KMS-11 (cell line): ENCODE data around the gene ITGAL.
"Not testable (repeated sequence)": the region's sequence is repeated elsewhere in the genome, so short reads cannot be mapped to it uniquely, and the experiment has no call there.

Experiments
- H2AFZ ChIP-seq: fragments of 200-600 bp; sonication (generic); 2 replicates; pipeline ENCODE4 v1.6.1; 2016; ENCODE audit warnings: antibody characterized with exemption, mixed run types, low read depth
- H3K27ac ChIP-seq: fragments of 200-600 bp; sonication (generic); 2 replicates; pipeline ENCODE4 v1.6.1; 2016; ENCODE audit warnings: mild to moderate bottlenecking, mixed run types
- H3K27me3 ChIP-seq: fragments of 200-600 bp; sonication (generic); 2 replicates; pipeline ENCODE4 v1.6.1; 2017; ENCODE audit warnings: mild to moderate bottlenecking, low read depth, mixed run types, moderate library complexity; ENCODE audit not compliant: insufficient read depth
- H3K36me3 ChIP-seq: fragments of 200-600 bp; sonication (generic); 2 replicates; pipeline ENCODE4 v1.6.1; 2017; ENCODE audit warnings: mild to moderate bottlenecking, mixed run types; ENCODE audit not compliant: insufficient read depth
- H3K4me1 ChIP-seq: fragments of 200-600 bp; sonication (generic); 2 replicates; pipeline ENCODE4 v1.6.1; 2016; ENCODE audit warnings: mild to moderate bottlenecking, low read depth, mixed run types; ENCODE audit not compliant: poor library complexity, severe bottlenecking
- H3K4me2 ChIP-seq: fragments of 200-600 bp; sonication (generic); 2 replicates; pipeline ENCODE4 v1.7.0; 2016; ENCODE audit warnings: mild to moderate bottlenecking, mixed run types
- H3K4me3 ChIP-seq: fragments of 200-600 bp; sonication (generic); IDR thresholded peaks from 2 replicates; pipeline ENCODE4 v1.6.1; 2017; ENCODE audit warnings: low read depth, low read length, mixed read lengths; ENCODE audit not compliant: insufficient read depth
- H3K79me2 ChIP-seq: fragments of 200-600 bp; sonication (generic); 2 replicates; pipeline ENCODE4 v1.6.1; 2016; ENCODE audit warnings: low read depth, mixed run types; ENCODE audit not compliant: insufficient read depth
- H3K9ac ChIP-seq: fragments of 200-600 bp; sonication (generic); 2 replicates; pipeline ENCODE4 v1.6.1; 2016; ENCODE audit warnings: mild to moderate bottlenecking, mixed run types
- H4K20me1 ChIP-seq: fragments of 200-600 bp; sonication (generic); 2 replicates; pipeline ENCODE4 v1.6.1; 2016; ENCODE audit warnings: mild to moderate bottlenecking, mixed run types; ENCODE audit not compliant: insufficient read depth
- CTCF ChIP-seq: fragments of 200-600 bp; sonication (generic); conservative IDR thresholded peaks from 2 replicates; pipeline ENCODE4 v1.6.1; 2017; ENCODE audit warnings: low read depth, mild to moderate bottlenecking, antibody characterized with exemption, low read length, moderate library complexity, mixed read lengths

The ITGAL gene

DNA sequence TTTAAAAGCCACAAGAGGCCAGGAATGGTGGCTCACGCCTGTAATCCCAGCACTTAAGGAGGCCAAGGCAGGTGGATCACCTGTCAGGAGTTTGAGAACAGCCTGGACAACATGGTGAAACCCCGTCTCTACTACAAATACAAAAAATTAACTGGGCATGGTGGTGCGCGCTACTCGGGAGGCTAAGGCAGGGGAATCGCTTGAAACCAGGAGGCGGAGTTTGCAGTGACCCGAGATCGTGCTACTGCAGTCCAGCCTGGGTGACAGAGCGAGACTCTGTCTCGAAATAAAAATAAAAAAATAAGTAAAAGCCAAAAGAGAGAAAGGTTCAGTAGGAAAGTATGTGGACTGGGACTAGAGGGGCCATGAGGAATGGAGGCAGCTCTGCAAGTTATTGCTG lies 13.1 kb upstream of the ITGAL start:
- Histone ChIP-seq H3K27ac (peak overlapping the region; percentile 91), H3K4me2 (peak overlapping the region; percentile 67), H3K79me2 (no peaks in the 10 kb centered on the region), H3K9ac (peak overlapping the region; percentile 58), H3K36me3 (no peaks in the 10 kb centered on the region), H3K4me3 (no peak overlapping the region), H2AFZ (peak overlapping the region; percentile 27; the same call in 1 of the 2 replicates), H3K4me1 (peaks cover 61% of the 10 kb centered on the region), H4K20me1 (no peaks in the 10 kb centered on the region), H3K27me3 (no peaks in the 10 kb centered on the region)
- no peak for TF ChIP-seq CTCF

DNA sequence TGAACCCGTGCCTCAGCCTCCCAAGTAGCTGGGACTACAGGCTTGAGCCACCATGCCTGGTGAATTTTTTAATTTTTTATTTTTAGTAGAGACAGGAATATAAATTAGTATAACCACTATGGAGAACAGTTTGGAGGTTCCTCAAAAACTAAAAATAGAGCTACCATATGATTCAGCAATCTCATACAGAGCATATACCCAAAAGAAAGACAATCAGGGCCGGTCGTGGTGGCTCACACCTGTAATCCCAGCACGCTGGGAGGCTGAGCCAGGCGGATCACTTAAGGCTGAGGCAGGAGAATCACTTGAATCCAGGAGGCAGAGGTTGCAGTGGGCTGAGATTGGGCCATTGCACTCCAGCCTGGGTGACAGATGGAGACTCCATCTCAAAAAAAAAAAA lies 11.1 kb upstream of the ITGAL start:
- H3K79me2 ChIP-seq, H3K9ac ChIP-seq, H3K27me3 ChIP-seq, H3K36me3 ChIP-seq, H4K20me1 ChIP-seq, H3K27ac ChIP-seq, H2AFZ ChIP-seq, H3K4me3 ChIP-seq: not testable (repeated sequence)
- Histone ChIP-seq H3K4me2 (peak overlapping the region; percentile 18; the same call in 1 of the 2 replicates), H3K4me1 (peaks cover 51% of the 10 kb centered on the region)

DNA sequence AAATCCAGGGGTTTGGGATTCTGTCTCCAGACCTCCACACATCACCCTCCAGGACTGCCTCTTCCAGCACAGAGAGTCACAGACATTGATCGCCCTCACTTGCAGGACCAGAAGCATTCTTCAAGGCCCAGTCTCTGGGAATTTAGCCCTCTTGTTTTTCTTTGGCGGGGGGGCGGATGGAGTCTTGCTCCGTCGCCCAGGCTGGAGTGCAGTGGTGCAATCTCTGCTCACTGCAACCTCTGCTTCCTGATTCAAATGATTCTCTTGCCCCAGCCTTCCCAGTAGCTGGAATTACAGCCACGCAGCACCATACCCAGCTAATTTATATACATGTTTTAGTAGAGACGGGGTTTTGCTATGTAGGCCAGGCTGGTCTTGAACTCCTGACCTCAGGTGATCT lies 8.5 kb upstream of the ITGAL start:
- Histone ChIP-seq H3K36me3 (no peaks in the 10 kb centered on the region), H3K27ac (no peak overlapping the region), H3K4me2 (no peak overlapping the region), H4K20me1 (no peaks in the 10 kb centered on the region), H3K4me1 (peaks cover 27% of the 10 kb centered on the region), H2AFZ (no peak overlapping the region), H3K79me2 (no peaks in the 10 kb centered on the region), H3K9ac (no peak overlapping the region), H3K27me3 (no peaks in the 10 kb centered on the region), H3K4me3 (no peak overlapping the region)
- no peak for TF ChIP-seq CTCF

DNA sequence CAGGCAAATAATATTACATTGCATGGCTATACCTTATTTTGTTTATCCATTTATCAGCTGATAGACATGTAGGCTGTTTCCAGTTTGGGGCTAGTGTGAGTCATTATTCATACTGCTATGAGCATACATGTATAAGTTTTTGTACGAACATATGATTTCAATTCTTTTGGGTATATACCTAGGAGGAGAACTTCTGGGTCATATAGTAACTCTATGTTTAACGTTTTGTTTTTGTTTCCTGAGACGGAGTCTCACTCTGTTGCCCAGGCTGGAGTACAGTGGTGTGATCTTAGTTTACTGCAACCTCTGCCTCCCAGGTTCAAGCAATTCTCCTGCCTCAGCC lies 2.4 kb upstream of the ITGAL start:
- no peak for TF ChIP-seq CTCF
- H3K27me3 ChIP-seq: no peaks in the 10 kb centered on the region
- H3K79me2 ChIP-seq: no peaks in the 10 kb centered on the region
- peaks cover 40% of the 10 kb centered on the region for H3K4me1 ChIP-seq
- H3K36me3 ChIP-seq: no peaks in the 10 kb centered on the region
- H2AFZ ChIP-seq: no peak overlapping the region
- no peaks in the 10 kb centered on the region for H4K20me1 ChIP-seq
- no peak overlapping the region for H3K4me3 ChIP-seq
- H3K27ac ChIP-seq: no peak overlapping the region
- no peak overlapping the region for H3K9ac ChIP-seq
- no peak overlapping the region for H3K4me2 ChIP-seq

DNA sequence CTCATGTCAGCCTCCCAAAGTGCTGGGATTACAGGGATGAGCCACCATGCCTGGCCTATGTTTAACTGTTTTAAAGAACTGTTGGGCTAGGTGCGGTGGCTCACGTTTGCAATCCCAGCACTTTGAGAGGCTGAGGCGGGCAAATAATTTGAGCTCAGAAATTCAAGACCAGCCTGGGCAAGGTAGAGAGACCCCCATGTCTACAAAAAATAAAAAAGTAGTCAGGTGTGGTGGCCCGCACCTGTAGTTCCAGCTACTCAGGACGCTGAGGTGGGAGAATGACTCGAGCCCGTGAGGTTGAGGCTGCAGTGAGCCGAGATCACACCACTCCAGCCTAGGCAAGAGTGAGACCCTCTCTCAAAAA lies 1.9 kb upstream of the ITGAL start:
- no peaks in the 10 kb centered on the region for H3K27me3 ChIP-seq
- H3K27ac ChIP-seq: no peak overlapping the region
- no peak overlapping the region for H2AFZ ChIP-seq
- no peaks in the 10 kb centered on the region for H4K20me1 ChIP-seq
- no peak overlapping the region for H3K4me3 ChIP-seq
- peaks cover 40% of the 10 kb centered on the region for H3K4me1 ChIP-seq
- no peaks in the 10 kb centered on the region for H3K36me3 ChIP-seq
- H3K4me2 ChIP-seq: no peak overlapping the region
- no peak for TF ChIP-seq CTCF
- no peaks in the 10 kb centered on the region for H3K79me2 ChIP-seq
- H3K9ac ChIP-seq: no peak overlapping the region
